SH-SY5Y (cell line): Measurements from ENCODE around the gene PRDM10.

ENCODE experiments used
- GATA2 ChIP-seq: IDR thresholded peaks from 2 replicates; pipeline ENCODE4 v1.6.1; 2011; ENCODE audit warnings: mild to moderate bottlenecking, low read depth, low read length
- GATA3 ChIP-seq: IDR thresholded peaks from 2 replicates; pipeline ENCODE4 v1.6.1; 2011; ENCODE audit warnings: low read depth, mild to moderate bottlenecking, low read length, moderate library complexity

Gene PRDM10

GRCh38 chr11:129930296-129930695, 72.3 kb downstream of the PRDM10 start:
- TF ChIP-seq GATA2 (no peak), GATA3 (no peak)

- no peak for TF ChIP-seq GATA2
- TF ChIP-seq GATA3 = no peak
These were observed 72.9 kb downstream of the PRDM10 start for GRCh38 chr11:129929721-129930120.

- TF ChIP-seq GATA2 = no peak
These were observed 73.5 kb downstream of the PRDM10 start for GRCh38 chr11:129928923-129929692.

GRCh38 chr11:129922674-129923073, 80.0 kb downstream of the PRDM10 start:
- TF ChIP-seq GATA3 = no peak
- no peak for TF ChIP-seq GATA2

- TF ChIP-seq GATA3 (no peak), GATA2 (no peak)
These were observed 84.3 kb downstream of the PRDM10 start for GRCh38 chr11:129918361-129918760.

- TF ChIP-seq GATA3 = no peak
These were observed 85.4 kb downstream of the PRDM10 start for GRCh38 chr11:129917231-129917630.

GRCh38 chr11:129911298-129911697, 91.3 kb downstream of the PRDM10 start:
- TF ChIP-seq GATA2 (no peak), GATA3 (no peak)

- TF ChIP-seq GATA3 = no peak
- no peak for TF ChIP-seq GATA2
These were observed 92.3 kb downstream of the PRDM10 start for GRCh38 chr11:129910360-129910759.

- TF ChIP-seq GATA2 = no peak
- no peak for TF ChIP-seq GATA3
These were observed 97.2 kb downstream of the PRDM10 start for GRCh38 chr11:129905402-129905801.

- TF ChIP-seq GATA2 = no peak
- no peak for TF ChIP-seq GATA3
These were observed 106.6 kb downstream of the PRDM10 start for GRCh38 chr11:129896062-129896461.

GRCh38 chr11:129895126-129896041, 107.3 kb downstream of the PRDM10 start, which contains the start of gene NFRKB:
TSS of gene NFRKB (minus strand) at chr11:129895578. CDS start at chr11:129892849, 2,729 bp downstream.
- TF ChIP-seq GATA2 (no peak), GATA3 (no peak)

GRCh38 chr11:129894278-129895125, 108.1 kb downstream of the PRDM10 start:
- TF ChIP-seq GATA3 = no peak
- no peak for TF ChIP-seq GATA2

- TF ChIP-seq GATA3 (no peak), GATA2 (no peak)
These were observed 114.2 kb downstream of the PRDM10 start for GRCh38 chr11:129888451-129888850.

- no peak for TF ChIP-seq GATA3
- no peak for TF ChIP-seq GATA2
These were observed 117.3 kb downstream of the PRDM10 start for GRCh38 chr11:129885381-129885780.

- TF ChIP-seq GATA3 (no peak), GATA2 (no peak)
These were observed 118.1 kb downstream of the PRDM10 start for GRCh38 chr11:129884581-129884980.
